ENCODE results near the gene MYEF2. TPM values are rescaled to one million over a fixed set of nuclear protein-coding genes. Genes with fewer than 3 reads are reported as not detected.

The MYEF2 gene
- total and polyA plus RNA-seq, 2 experiments from 2014 or later, result 62.0 to 79.7 TPM

- no peak overlapping the region for H2AFZ ChIP-seq
- no peaks in the 10 kb centered on the region for H3K4me1 Mint-ChIP-seq
- peaks cover 3% of the 10 kb centered on the region for H3K27me3 Mint-ChIP-seq (ENCODE audit: insufficient read depth, low read depth, poor library complexity)
- H3K4me3 ChIP-seq, result no peak overlapping the region
- ATAC-seq (no peak), DNase-seq (ENCODE audit: low spot score) (no peak)
- no peaks in the 10 kb centered on the region for H3K9me3 Mint-ChIP-seq
- no peaks in the 10 kb centered on the region for H3K36me3 ChIP-seq (ENCODE audit: insufficient read depth)
- no peak overlapping the region for H3K27ac Mint-ChIP-seq
- H3K4me3 Mint-ChIP-seq, result no peak overlapping the region
- H3K79me2 ChIP-seq (replicated peaks; ENCODE audit: insufficient read depth), result no peaks in the 10 kb centered on the region
- H3K4me2 ChIP-seq, result no peak overlapping the region
- TF ChIP-seq ZNF462 (CRISPR knock-in tag; IDR thresholded peaks at IDR 0.05) (no peak), EZH2 (IDR thresholded peaks at IDR 0.05; ENCODE audit: low read depth, unreplicated experiment) (no peak), ETS1 (IDR thresholded peaks at IDR 0.05) (no peak), ZNF114 (CRISPR knock-in tag; IDR thresholded peaks at IDR 0.05) (no peak), STAT1 (IDR thresholded peaks at IDR 0.05; ENCODE audit: unreplicated experiment) (no peak)
- no peaks in the 10 kb centered on the region for H3K27me3 ChIP-seq (ENCODE audit: insufficient read depth)
- no peaks in the 10 kb centered on the region; the same call in 2 of the 3 replicates for H3K36me3 Mint-ChIP-seq (ENCODE audit: low read depth)
- no peaks in the 10 kb centered on the region for H4K20me1 ChIP-seq (replicated peaks; ENCODE audit: insufficient read depth)
- no peaks in the 10 kb centered on the region for H3K4me1 ChIP-seq (ENCODE audit: insufficient read depth)
- no peak overlapping the region for H3K27ac ChIP-seq (ENCODE audit: low read depth)
- H3F3A ChIP-seq (replicated peaks; ENCODE audit: low read depth), result no peaks in the 10 kb centered on the region
- no peaks in the 10 kb centered on the region; the same call in 1 of the 2 replicates for H3K9me2 ChIP-seq (ENCODE audit: insufficient read depth)
Measured at GRCh38 chr15:48221885-48222284, 43.8 kb upstream of the MYEF2 start.

- H3K4me2 ChIP-seq, result no peak overlapping the region
- no peak for DNase-seq (ENCODE audit: low spot score)
- Mint-ChIP-seq H3K4me1 (no peaks in the 10 kb centered on the region), H3K27me3 (ENCODE audit: insufficient read depth, low read depth, poor library complexity) (peaks cover 3% of the 10 kb centered on the region), H3K27ac (no peak overlapping the region), H3K4me3 (no peak overlapping the region), H3K9me3 (no peaks in the 10 kb centered on the region), H3K36me3 (ENCODE audit: low read depth) (no peaks in the 10 kb centered on the region; the same call in 2 of the 3 replicates)
- no peaks in the 10 kb centered on the region for H3K27me3 ChIP-seq (ENCODE audit: insufficient read depth)
- H4K20me1 ChIP-seq (replicated peaks; ENCODE audit: insufficient read depth), result no peaks in the 10 kb centered on the region
- H3K4me1 ChIP-seq (ENCODE audit: insufficient read depth), result no peaks in the 10 kb centered on the region
- no peak for ATAC-seq
- H3K27ac ChIP-seq (ENCODE audit: low read depth), result no peak overlapping the region
- no peaks in the 10 kb centered on the region for H3K36me3 ChIP-seq (ENCODE audit: insufficient read depth)
- H3K4me3 ChIP-seq, result no peak overlapping the region
- H3K9me2 ChIP-seq (ENCODE audit: insufficient read depth), result no peaks in the 10 kb centered on the region
- no peaks in the 10 kb centered on the region for H3K79me2 ChIP-seq (replicated peaks; ENCODE audit: insufficient read depth)
- no peaks in the 10 kb centered on the region for H3F3A ChIP-seq (replicated peaks; ENCODE audit: low read depth)
- no peak overlapping the region for H2AFZ ChIP-seq
- TF ChIP-seq ETS1 (IDR thresholded peaks at IDR 0.05), result no peak
- TF ChIP-seq EZH2 (IDR thresholded peaks at IDR 0.05; ENCODE audit: low read depth, unreplicated experiment), result no peak
- no peak for TF ChIP-seq REST (IDR thresholded peaks at IDR 0.05; ENCODE audit: unreplicated experiment)
- TF ChIP-seq POLR2AphosphoS5 (IDR thresholded peaks at IDR 0.05; ENCODE audit: low read depth), result no peak
- no peak for TF ChIP-seq STAT1 (IDR thresholded peaks at IDR 0.05; ENCODE audit: unreplicated experiment)
Measured at GRCh38 chr15:48221261-48221660, 43.2 kb upstream of the MYEF2 start.

Measured in GM23338 (cell line).